MM.1S (cell line): ENCODE measurements around the gene CSH1.

Source experiments
- CTCF ChIP-seq: fragments of 300-600 bp; sonication (generic); IDR thresholded peaks from 2 replicates; pipeline ENCODE4 v1.5.1; 2016; ENCODE audit warnings: antibody characterized with exemption, low read length, mixed read lengths
- EZH2 ChIP-seq: fragments of 300-600 bp; sonication (generic); optimal IDR thresholded peaks from 2 replicates; pipeline ENCODE3; 2017; ENCODE audit warnings: low read depth, mild to moderate bottlenecking, antibody characterized with exemption, low read length, mixed read lengths
- EZH2phosphoT487 ChIP-seq: fragments of 300-600 bp; sonication (generic); IDR thresholded peaks from 2 replicates; pipeline ENCODE4 v1.6.1; 2018; ENCODE audit warnings: antibody characterized with exemption, low read length

- TF ChIP-seq CTCF: no peak
- TF ChIP-seq EZH2: no peak
- TF ChIP-seq EZH2phosphoT487: no peak
Measured at GRCh38 chr17:63859257-63859656, 37.1 kb downstream of the CSH1 start.
